Measurements from ENCODE around the gene CLEC5A.
"Not testable (repeated sequence)": the region's sequence is repeated elsewhere in the genome, so short reads cannot be mapped to it uniquely, and the experiment has no call there.

The CLEC5A gene

DNA sequence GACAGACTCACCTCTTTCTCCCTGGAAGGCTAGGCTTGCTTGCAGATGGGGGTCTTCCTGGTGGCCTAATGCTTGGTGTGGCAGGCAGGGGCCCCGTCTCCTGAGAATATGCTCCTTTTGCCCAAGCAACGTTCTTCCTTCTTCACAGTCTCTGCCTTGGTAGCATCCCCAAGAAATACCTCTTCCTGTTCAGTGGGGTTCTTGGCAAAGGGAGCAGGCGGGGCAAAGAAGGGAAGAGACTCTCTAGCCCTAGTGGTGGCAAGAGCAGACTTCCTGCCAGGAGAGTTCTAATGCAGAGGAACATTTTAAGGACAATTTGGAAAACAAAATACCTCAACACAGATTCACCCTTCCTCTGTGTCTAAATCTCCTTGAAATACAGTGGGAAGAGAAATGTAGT is at the start of gene CLEC5A:
Gene CLEC5A (minus strand): TSS at position 179 of the 400 bp plus-strand sequence. CDS start 682 bp downstream, outside the sequence.
- no peak for DNase-seq

DNA sequence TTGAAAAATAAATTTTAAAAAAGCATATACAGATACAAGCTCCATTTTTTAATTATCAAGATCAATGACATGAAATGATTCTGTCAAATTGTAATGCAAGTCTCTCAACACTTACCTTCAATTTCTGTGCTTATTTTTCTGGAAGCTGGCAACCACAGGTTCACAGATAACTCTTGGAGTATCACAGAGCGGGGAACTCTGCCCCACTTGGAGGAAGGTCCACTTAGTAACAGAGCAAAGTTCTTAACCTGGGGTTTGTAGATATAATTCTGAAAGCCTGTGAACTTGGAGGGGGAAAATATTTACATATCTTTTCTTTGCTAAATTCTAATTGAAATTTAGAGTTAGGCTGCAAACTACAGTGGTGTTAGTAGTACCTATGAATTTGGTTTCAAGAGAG is 46.6 kb upstream of the CLEC5A start:
- no peak for DNase-seq

- no peak for DNase-seq
These were observed 45.9 kb upstream of the CLEC5A start for GRCh38 chr7:141992688-141993087.

DNA sequence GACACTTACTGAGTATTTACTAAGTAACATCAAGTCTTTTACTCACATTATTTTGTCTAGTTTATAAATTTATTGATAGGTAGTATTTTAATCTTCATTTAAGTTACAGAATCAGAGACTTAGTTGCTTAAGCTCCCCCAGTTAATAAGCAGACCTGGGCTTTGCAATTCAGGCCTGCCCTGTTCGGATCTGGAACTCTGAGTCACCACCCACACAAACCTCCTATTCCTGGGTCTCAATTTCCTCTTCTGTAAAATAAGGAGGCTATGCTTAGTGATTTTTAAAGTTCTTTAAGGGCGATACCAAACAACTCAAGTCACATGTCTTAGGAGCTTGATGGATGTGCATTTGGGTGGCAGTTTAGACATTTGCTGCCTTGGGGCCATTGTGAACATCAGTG is 45.4 kb upstream of the CLEC5A start:
- no peak for DNase-seq

DNA sequence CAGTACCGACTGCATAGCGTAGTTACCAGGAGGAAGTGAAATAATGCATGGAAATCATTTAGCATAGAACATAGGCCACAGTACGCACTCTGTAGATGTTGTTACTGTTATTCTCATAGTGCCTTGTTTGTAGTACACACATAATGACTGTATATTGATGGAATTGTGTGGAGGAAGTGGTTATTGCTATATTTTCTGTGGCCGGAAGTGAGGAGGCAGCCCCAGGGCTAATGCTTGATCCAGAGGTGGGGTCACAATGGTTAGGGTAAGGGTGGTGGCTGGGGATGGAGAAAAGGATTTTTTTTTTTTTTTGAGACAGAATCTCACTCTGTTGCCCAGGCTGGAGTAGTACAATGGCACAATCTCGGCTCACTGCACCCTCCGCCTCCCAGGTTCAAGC is 44.4 kb upstream of the CLEC5A start:
- DNase-seq = no peak

DNA sequence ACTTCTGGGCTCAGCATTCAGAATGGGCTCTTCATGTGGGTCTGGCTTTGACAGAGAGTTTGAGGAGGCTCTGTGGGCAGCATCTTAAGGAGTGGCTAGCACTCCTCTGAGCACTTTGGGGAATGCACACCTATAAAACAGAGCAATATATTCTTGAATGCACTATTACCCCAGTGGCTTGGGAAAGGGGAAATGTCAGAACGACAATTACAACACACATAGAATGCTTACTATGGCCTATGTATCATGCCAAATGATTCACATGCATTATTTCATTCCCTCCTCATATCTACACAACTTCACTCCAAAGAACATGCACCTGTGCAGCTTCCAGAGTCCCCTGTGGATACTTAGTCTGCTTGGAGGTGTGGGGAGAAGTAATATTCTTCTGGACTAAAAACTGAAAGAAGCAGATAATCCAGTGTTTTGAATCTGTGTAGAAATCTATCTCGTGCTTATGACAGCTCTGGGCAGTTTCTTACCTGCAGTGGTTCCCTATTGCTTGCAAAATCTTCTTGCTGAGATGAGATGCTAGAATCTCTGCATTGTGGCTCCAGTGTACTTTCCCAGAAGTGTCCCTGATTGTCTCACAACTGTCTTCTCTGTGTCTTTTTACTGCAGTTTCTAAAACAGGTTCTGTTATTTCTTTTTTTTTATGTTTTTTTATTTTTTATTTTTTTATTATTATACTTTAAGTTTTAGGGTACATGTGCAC is 43.4 kb upstream of the CLEC5A start:
- no peak for DNase-seq

DNA sequence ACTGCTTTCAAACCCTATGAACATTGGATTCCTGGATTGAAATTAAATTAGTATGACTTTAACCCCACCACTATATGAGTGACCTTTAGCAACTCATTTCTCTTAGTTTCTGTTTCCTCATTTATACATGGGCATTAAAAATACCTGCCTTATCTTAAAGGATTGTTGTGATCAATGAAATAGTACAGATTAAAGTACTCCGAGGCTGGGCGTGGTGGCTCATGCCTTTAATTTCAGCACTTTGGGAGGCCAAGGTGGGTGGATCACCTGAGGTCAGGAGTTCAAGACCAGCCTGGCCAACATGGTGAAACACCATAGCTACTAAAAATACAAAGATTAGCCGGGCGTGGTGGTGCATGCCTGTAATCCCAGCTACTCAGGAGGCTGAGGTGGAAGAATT is 41.0 kb upstream of the CLEC5A start:
- not testable (repeated sequence) for DNase-seq

GRCh38 chr7:141986923-141987322 is 40.1 kb upstream of the CLEC5A start:
- no peak for DNase-seq

DNA sequence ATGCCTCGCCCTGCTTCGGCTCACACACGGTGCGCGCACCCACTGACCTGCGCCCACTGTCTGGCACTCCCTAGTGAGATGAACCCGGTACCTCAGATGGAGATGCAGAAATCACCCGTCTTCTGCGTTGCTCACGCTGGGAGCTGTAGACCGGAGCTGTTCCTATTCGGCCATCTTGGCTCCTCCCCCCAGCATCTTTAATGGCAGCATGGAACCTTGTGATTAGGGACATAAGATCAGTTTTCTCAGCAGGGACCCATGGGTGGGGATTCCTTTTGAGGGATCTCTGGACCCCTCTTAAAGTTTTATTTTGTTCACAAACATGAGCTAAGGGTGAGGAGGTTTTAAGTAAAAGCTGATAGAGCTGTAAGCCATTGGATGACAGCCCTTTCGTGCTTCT is 39.2 kb upstream of the CLEC5A start:
- not testable (repeated sequence) for DNase-seq

DNA sequence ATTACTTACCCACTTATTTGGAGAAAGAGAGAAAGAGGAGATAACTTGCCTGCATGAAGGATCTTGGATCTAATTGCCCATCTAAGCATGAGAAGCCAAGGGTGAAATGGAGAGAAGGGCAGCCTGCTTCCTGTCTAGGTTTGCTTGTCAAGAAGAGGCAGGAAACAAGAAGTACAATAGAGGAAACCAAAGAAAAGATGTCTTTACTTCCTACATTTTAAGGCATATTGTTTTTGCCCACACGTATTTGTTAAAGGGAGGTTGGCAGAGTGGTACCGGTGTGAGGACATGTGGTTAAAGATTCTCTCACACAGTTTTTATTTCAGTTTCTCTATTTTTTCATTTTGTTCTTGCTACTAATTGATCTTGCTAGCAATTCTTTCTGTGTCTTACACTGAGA is 32.8 kb upstream of the CLEC5A start:
- DNase-seq = no peak

GRCh38 chr7:141978351-141978750 is 31.6 kb upstream of the CLEC5A start:
- DNase-seq = no peak

DNA sequence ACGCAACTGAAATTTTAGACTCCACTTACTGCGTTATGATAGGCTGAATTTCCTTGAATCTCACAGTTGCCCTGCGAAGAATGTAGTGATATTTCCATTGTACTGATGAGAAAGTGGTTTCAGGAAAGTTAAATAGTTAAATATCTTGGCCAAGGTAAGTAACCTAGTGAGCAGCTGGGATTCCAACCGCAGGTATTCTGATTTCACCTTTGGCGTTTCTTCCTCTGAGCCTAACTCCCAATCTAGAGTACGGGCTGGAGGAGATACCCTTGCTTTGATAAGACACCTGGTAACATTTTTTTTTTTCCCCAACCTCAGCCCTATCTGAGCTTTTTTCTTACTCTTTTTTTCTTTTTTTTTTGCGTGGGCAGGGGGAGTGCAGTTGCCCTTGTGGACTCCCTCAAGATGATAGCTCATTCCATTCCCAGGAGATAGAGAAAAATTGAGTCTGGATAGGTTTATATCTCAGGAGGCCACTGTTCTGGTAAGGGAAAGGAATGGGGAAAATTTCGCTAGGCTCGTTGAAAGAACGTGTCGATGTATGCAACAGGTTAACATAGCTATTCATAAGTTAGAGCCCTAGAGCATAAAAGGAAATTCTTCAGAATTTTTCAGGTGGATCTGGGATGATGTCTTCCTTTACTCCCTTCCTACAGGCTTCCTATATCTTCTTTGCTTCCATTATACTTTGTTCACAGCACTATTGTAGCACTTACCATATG is 29.9 kb upstream of the CLEC5A start:
- no peak for DNase-seq

- DNase-seq = no peak
These were observed 29.2 kb upstream of the CLEC5A start for GRCh38 chr7:141975806-141976523.

- no peak for DNase-seq
These were observed 28.1 kb upstream of the CLEC5A start for GRCh38 chr7:141974831-141975230.

DNA sequence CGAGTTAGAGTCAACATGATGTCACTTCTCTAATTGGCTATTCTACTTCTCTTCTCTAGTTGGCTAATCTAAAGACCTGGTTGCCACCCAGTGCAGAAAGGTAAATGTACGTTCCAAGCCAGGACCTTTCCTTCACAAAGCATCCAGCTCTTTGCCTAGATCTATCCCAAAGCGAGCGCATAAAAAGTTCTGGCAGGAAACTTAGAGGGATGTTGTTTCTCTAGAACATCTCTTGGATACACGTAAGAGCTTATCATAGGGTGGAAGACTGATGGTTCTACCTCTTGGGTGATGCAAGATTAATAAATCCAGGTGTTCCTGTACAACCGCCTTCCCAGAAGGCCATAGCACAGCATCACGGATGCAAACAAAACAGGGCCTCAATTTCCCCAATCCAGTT is 26.9 kb upstream of the CLEC5A start, which contains the start of gene TAS2R38:
Gene TAS2R38 (minus strand): TSS at position 101 of the 400 bp plus-strand sequence. CDS start 84 bp downstream, at position 17.
- no peak for DNase-seq

GRCh38 chr7:141960687-141961422 is 14.1 kb upstream of the CLEC5A start:
- no peak for DNase-seq

DNA sequence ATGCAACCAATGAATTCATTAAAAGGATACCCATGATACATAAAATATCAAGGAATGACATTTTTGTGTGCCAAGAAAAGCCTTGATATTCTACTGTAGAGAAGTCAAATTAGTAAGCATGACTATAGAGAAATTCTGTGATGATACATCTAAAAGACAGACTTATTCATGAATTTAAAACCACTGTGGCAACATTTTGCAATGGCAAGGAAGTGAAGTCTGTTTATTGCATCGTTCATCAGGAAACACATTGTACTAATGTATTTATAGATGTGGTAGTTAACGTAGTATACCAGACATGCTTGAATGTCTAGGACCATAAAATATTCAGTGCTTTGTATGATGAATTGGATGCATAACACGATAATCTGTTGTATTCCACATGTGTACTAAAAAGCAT is 9.3 kb upstream of the CLEC5A start:
- no peak for DNase-seq

DNA sequence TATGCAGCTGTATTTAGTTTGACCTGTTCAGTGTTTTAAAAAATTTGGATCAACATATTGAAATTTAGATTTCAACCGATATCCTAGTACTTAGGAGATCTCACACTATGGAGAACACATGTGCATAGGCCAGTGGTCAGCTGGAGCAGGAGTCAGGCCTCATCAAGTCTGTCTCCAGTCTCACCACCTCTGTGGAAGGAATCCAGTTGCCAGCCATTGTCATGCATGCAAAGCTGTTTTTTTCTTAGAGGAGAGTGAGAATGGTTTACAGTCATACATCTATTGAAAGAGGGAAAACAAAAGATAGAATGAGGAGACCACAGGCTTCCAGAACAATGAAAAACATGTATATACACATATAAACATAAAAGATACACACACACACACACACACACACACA is 7.6 kb upstream of the CLEC5A start:
- DNase-seq = no peak

DNA sequence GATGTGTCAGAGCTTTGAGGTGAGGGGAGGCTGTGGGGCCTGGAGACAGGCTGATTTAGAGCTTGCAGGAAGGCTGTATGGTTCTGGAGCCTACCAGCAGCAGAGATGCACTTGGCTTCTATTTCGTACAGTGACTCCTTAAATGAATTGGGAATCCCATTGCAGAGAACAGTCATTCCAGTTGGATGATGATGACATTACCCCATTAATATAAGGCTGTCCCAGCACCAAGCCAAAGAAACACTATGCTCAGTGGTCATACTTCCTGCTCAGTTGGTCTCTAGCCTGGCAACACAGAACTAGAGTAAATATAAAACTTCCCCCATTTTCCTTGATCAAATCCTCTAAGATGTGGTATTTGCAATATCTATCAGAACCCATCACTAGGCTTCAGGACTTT is 5.7 kb upstream of the CLEC5A start:
- DNase-seq = no peak

- no peak for DNase-seq
These were observed 4.0 kb upstream of the CLEC5A start for GRCh38 chr7:141950806-141951205.

DNA sequence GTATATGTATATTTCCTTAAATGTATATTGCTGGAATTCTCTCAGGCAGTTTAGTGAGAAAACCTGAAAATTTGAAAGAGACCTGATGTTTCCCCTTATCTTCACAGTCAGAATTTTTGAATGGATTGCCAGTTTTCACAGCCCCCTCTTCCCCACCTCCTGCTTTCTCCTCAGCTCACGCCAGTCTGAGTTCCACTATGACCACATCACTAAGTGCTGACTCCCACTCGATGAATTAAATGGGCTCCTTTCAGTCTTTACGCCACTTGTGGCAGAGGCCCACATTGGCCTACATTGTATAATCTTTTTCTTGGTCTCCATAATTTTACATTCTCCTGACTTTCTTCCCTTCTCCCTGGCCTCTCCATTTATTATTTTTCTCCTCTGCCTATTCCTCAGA is 3.1 kb upstream of the CLEC5A start:
- DNase-seq = no peak

DNA sequence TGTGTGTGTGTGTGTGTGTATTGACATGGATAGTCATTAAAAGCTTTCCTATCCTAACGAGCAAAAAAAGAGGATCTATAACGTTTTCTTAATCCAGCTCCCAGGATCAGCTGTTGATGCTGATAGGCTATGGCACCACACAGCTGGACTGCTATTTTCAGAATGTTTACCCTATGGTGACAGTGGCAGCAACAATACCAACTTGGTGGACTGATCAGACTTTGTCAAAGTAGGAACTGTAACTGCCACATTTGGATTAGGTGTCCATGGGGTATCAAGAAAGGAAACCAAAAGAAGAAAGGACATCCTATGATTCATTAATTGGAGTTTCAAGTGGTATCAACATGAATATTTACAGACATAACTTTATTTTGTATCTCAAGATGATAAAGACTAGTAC is 2.7 kb upstream of the CLEC5A start:
- no peak for DNase-seq

GRCh38 chr7:141949021-141949420 is 2.2 kb upstream of the CLEC5A start:
- no peak for DNase-seq

Measured in cortex of kidney (tissue), 1 donor.